ENCODE data around the gene CDC42EP2.

GRCh38 chr11:65308281-65308891 is 6.3 kb upstream of the CDC42EP2 start:
- TF ChIP-seq, protein P1, sequence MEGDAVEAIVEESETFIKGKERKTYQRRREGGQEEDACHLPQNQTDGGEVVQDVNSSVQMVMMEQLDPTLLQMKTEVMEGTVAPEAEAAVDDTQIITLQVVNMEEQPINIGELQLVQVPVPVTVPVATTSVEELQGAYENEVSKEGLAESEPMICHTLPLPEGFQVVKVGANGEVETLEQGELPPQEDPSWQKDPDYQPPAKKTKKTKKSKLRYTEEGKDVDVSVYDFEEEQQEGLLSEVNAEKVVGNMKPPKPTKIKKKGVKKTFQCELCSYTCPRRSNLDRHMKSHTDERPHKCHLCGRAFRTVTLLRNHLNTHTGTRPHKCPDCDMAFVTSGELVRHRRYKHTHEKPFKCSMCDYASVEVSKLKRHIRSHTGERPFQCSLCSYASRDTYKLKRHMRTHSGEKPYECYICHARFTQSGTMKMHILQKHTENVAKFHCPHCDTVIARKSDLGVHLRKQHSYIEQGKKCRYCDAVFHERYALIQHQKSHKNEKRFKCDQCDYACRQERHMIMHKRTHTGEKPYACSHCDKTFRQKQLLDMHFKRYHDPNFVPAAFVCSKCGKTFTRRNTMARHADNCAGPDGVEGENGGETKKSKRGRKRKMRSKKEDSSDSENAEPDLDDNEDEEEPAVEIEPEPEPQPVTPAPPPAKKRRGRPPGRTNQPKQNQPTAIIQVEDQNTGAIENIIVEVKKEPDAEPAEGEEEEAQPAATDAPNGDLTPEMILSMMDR (IDR thresholded peaks at IDR 0.05; ENCODE audit: insufficient read depth, low read length): no peak
- TF ChIP-seq POLR2AphosphoS5 (IDR thresholded peaks at IDR 0.05; ENCODE audit: low read depth) (peak; percentile 31; the same call in 1 of the 2 replicates), GABPA (IDR thresholded peaks at IDR 0.05; ENCODE audit: low read depth) (no peak)

Data from HL-60 (cell line).